Measurements from ENCODE around the gene RANBP1.

DNA sequence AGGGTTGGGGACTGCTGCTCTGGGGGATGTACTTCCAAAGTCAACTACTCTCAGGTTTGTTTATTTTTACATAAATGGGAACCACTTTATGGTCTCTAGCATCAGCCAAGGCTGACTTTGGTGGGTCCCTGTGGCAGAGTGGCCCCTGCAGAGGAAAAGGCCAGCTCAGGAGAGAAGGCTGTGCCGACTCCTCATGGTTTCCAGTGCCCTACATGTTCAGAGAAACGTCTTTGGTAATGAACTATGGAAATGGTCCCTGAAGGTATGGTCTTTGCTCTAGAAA lies 12.7 kb downstream of the RANBP1 start:
- TF ChIP-seq EZH2 (IDR thresholded peaks at IDR 0.05): no peak
- TF ChIP-seq POLR2AphosphoS5 (IDR thresholded peaks at IDR 0.05; ENCODE audit: borderline replicate concordance, low read depth, low read length): no peak; the same call in 1 of the 2 replicates

Data from SK-N-MC (cell line).